Liver (tissue), 9 donors: ENCODE results near the gene ANXA7. TPM values are rescaled to one million over a fixed set of nuclear protein-coding genes. Genes with fewer than 3 reads are reported as not detected.

Experiments used
- DNase-seq: peaks from one replicate; pipeline ENCODE4 v3.0.0-alpha.2; 2017; ENCODE audit warnings: low spot score
- H3K27ac ChIP-seq, 2 donors: one replicate each; pipeline ENCODE4 v1.7.0; 2013; ENCODE audit warnings: inconsistent platforms in 2 of 2, low read length in 2 of 2, control low read depth in 1 of 2, low read depth in 1 of 2, mild to moderate bottlenecking in 1 of 2
- H3K27me3 ChIP-seq, 4 donors: one replicate each; pipeline versions ENCODE4 v1.6.1 to v1.7.0; 2013; ENCODE audit warnings: low read length in 3 of 4, inconsistent platforms in 1 of 4, mild to moderate bottlenecking in 1 of 4, moderate library complexity in 1 of 4; ENCODE audit not compliant: control insufficient read depth in 4 of 4, insufficient read depth in 4 of 4
- H3K36me3 ChIP-seq, 4 donors: one replicate each; pipeline versions ENCODE4 v1.6.1 to v1.7.0; 2013; ENCODE audit warnings: low read length in 3 of 4, mild to moderate bottlenecking in 3 of 4, low read depth in 1 of 4, moderate library complexity in 1 of 4; ENCODE audit not compliant: control insufficient read depth in 4 of 4, insufficient read depth in 3 of 4
- H3K4me1 ChIP-seq, 4 donors: one replicate each; pipeline versions ENCODE4 v1.6.1 to v1.7.0; 2013; ENCODE audit warnings: low read length in 3 of 4, mild to moderate bottlenecking in 3 of 4, moderate library complexity in 1 of 4; ENCODE audit not compliant: control insufficient read depth in 4 of 4, insufficient read depth in 4 of 4
- H3K4me3 ChIP-seq, 3 donors: one replicate each; pipeline versions ENCODE4 v1.6.1 to v1.7.0; 2013; ENCODE audit warnings: low read length in 3 of 3, control low read depth in 1 of 3, low read depth in 1 of 3, mild to moderate bottlenecking in 1 of 3
- H3K9ac ChIP-seq, 2 donors: one replicate each; pipeline ENCODE4 v1.7.0; 2013; ENCODE audit warnings: low read length in 2 of 2, mild to moderate bottlenecking in 2 of 2, moderate library complexity in 2 of 2, control low read depth in 1 of 2, low read depth in 1 of 2
- H3K9me3 ChIP-seq, 4 donors: one replicate each; pipeline versions ENCODE4 v1.6.1 to v1.7.0; 2013; ENCODE audit warnings: low read length in 3 of 4; ENCODE audit not compliant: control insufficient read depth in 4 of 4
- EGR1 ChIP-seq, 2 donors: IDR thresholded peaks; 2 replicates each; pipeline ENCODE4 v1.6.1; 2016 to 2018; ENCODE audit warnings: antibody characterized with exemption in 2 of 2, low read depth in 2 of 2
- FOXA1 ChIP-seq: IDR thresholded peaks from 2 replicates; pipeline ENCODE4 v1.6.1; 2016; ENCODE audit warnings: antibody characterized with exemption
- FOXA2 ChIP-seq: IDR thresholded peaks from 2 replicates; pipeline ENCODE4 v1.6.1; 2016; ENCODE audit warnings: antibody characterized with exemption
- GABPA ChIP-seq, 2 donors: IDR thresholded peaks in 1 of 2; conservative IDR thresholded peaks in 1 of 2; 2 replicates each; pipeline ENCODE4 v1.6.1; 2016; ENCODE audit warnings: antibody characterized with exemption in 2 of 2, mild to moderate bottlenecking in 1 of 2, moderate library complexity in 1 of 2
- HNF4A ChIP-seq, 2 donors: conservative IDR thresholded peaks; 2 replicates each; pipeline ENCODE4 v1.6.1; 2016; ENCODE audit warnings: antibody characterized with exemption in 2 of 2, mild to moderate bottlenecking in 2 of 2
- HNF4G ChIP-seq: IDR thresholded peaks from 2 replicates; pipeline ENCODE4 v1.6.1; 2016; ENCODE audit warnings: antibody characterized with exemption
- JUND ChIP-seq, 2 donors: IDR thresholded peaks; 2 replicates each; pipeline ENCODE4 v1.6.1; 2016; ENCODE audit warnings: antibody characterized with exemption in 2 of 2
- NR2F2 ChIP-seq: IDR thresholded peaks from 2 replicates; pipeline ENCODE4 v1.6.1; 2016; ENCODE audit warnings: antibody characterized with exemption
- RAD21 ChIP-seq, 2 donors: IDR thresholded peaks; 2 replicates each; pipeline ENCODE4 v1.6.1; 2016; ENCODE audit warnings: antibody characterized with exemption in 2 of 2, mild to moderate bottlenecking in 2 of 2
- REST ChIP-seq: IDR thresholded peaks from 2 replicates; pipeline ENCODE4 v1.6.1; 2016; ENCODE audit warnings: antibody characterized with exemption, mild to moderate bottlenecking
- RXRA ChIP-seq, 2 donors: IDR thresholded peaks; 2 replicates each; pipeline ENCODE4 v1.6.1; 2017 to 2018; ENCODE audit warnings: antibody characterized with exemption in 2 of 2, mild to moderate bottlenecking in 1 of 2
- SP1 ChIP-seq: IDR thresholded peaks from 2 replicates; pipeline ENCODE4 v1.6.1; 2018; ENCODE audit warnings: antibody characterized with exemption, mild to moderate bottlenecking
- TAF1 ChIP-seq: conservative IDR thresholded peaks from 2 replicates; pipeline ENCODE4 v1.6.1; 2016; ENCODE audit warnings: antibody characterized with exemption, mild to moderate bottlenecking
- YY1 ChIP-seq: IDR thresholded peaks from 2 replicates; pipeline ENCODE4 v1.6.1; 2016; ENCODE audit warnings: antibody characterized with exemption, mild to moderate bottlenecking
- WGBS: extraction: QIAGEN DNeasy Blood & Tissue Kit; methylation state at CpG from one replicate; pipeline ENCODE4 v1.1.7; 2013; 5-methylcytosine and 5-hydroxymethylcytosine counted together
- polyA plus RNA-seq, 2 donors: library from polyadenylated mRNA; stranded (reverse) in 1 of 2; unstranded in 1 of 2; fragments of 200-250 nt in 1 of 2; fragments of >200 nt in 1 of 2; fragmentation: Nextera tagmentation in 1 of 2; extraction: Ambion mirVana in 1 of 2; gene quantifications; one replicate each; pipeline versions ENCODE4 v1.2.1 to v1.2.3, GENCODE V29; 2013 to 2015
- total RNA-seq, 2 donors: library from RNA; depleted of rRNA; stranded (reverse); fragments of >200 nt; gene quantifications; one replicate each; pipeline ENCODE4 v1.2.3, GENCODE V29; 2014
- TF ChIP-seq, protein P1 (sequence below): IDR thresholded peaks from 2 replicates; pipeline ENCODE4 v1.6.1; 2016; ENCODE audit warnings: antibody characterized with exemption
- TF ChIP-seq, protein P2 (sequence below): fragments of 150-350 bp; IDR thresholded peaks from 2 replicates; pipeline ENCODE4 v1.5.1; 2017; ENCODE audit warnings: improper control_type of control experiment, low read depth, low read length; ENCODE audit not compliant: missing input control
- TF ChIP-seq, protein P3 (sequence below): IDR thresholded peaks from 2 replicates; pipeline ENCODE4 v1.6.1; 2016; ENCODE audit warnings: antibody characterized with exemption
- TF ChIP-seq, protein P4 (sequence below): IDR thresholded peaks from 2 replicates; pipeline ENCODE4 v1.6.1; 2016; ENCODE audit warnings: antibody characterized with exemption
- donor health status: healthy.
- donor health status: healthy.
- donor health status: healthy.
- donor health status: healthy.
- donor health status: healthy.

Gene ANXA7
- total RNA-seq (10 to 100 TPM; 71.6 to 93.0 TPM), polyA plus RNA-seq (10 to 100 TPM; 87.0 to 93.4 TPM)

DNA sequence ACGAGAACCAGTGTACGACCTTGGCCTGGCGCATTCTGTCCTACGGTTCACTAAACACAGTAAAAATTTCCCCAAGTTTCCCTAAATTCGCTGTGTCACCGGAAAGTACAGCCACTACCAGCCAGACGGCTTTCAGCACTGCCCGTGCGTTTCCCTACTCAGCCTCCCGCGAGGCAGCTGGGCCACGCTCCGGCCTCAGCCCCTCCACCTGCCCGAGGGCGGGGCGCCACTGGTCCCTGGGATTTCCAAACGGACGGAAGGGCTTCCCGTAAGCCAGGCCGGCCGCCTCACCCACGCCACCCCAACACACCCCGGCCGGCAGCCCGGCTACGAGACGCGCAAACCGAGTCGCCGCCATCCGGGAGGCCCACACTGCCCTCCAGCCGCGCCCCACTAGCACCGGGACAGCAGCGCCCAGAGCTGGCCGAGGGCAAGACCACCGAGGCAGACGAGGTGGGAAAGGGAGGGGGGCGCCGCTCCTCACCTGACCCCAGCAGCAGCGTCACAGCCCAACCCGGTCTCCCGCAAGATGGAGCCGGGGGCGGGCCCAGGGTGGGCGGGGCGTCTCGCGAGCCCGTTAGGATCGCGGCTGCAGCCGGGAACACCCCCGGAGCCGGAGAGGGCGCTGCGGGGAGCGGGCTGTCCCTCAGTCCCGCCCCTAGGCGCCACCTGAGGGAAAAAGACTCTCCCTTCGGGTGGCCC, at the start of gene ANXA7:
Gene ANXA7, minus strand, starts transcription at position 531 of the 702 bp plus-strand sequence. CDS start 13,202 bp downstream, outside the sequence.
- Histone ChIP-seq H3K9me3 (no peaks in the 10 kb centered on the region), H3K27me3 (no peaks in the 10 kb centered on the region), H3K36me3 (no peaks in the 10 kb centered on the region), H3K4me3 (peak within 1 kb of the TSS; percentile 85 to 92 (median 91)), H3K9ac (peak within 1 kb of the TSS; percentile 65 to 75), H3K27ac (peak within 1 kb of the TSS; percentile 96 to 98), H3K4me1 (peaks cover 9 to 20% (median 13%) of the 10 kb centered on the region in 4 donors)
- TF ChIP-seq FOXA1, result no peak
- no peak for TF ChIP-seq RXRA (IDR thresholded peaks at IDR 0.05)
- peak in 1 of 2 donors; percentile 54 for TF ChIP-seq EGR1 (IDR thresholded peaks at IDR 0.05; ENCODE audit: low read depth in 2 of 2)
- TF ChIP-seq SP1, result no peak
- TF ChIP-seq NR2F2, result no peak
- TF ChIP-seq RAD21 (IDR thresholded peaks at IDR 0.05), result no peak
- TF ChIP-seq GABPA (IDR thresholded peaks at IDR 0.05 in 1 of 2, conservative IDR thresholded peaks at IDR 0.05 in 1 of 2), result no peak
- TF ChIP-seq HNF4G, result no peak
- no peak for TF ChIP-seq TAF1
- TF ChIP-seq, protein P1, sequence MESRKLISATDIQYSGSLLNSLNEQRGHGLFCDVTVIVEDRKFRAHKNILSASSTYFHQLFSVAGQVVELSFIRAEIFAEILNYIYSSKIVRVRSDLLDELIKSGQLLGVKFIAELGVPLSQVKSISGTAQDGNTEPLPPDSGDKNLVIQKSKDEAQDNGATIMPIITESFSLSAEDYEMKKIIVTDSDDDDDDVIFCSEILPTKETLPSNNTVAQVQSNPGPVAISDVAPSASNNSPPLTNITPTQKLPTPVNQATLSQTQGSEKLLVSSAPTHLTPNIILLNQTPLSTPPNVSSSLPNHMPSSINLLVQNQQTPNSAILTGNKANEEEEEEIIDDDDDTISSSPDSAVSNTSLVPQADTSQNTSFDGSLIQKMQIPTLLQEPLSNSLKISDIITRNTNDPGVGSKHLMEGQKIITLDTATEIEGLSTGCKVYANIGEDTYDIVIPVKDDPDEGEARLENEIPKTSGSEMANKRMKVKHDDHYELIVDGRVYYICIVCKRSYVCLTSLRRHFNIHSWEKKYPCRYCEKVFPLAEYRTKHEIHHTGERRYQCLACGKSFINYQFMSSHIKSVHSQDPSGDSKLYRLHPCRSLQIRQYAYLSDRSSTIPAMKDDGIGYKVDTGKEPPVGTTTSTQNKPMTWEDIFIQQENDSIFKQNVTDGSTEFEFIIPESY, result peak; percentile 92
- TF ChIP-seq, protein P2, sequence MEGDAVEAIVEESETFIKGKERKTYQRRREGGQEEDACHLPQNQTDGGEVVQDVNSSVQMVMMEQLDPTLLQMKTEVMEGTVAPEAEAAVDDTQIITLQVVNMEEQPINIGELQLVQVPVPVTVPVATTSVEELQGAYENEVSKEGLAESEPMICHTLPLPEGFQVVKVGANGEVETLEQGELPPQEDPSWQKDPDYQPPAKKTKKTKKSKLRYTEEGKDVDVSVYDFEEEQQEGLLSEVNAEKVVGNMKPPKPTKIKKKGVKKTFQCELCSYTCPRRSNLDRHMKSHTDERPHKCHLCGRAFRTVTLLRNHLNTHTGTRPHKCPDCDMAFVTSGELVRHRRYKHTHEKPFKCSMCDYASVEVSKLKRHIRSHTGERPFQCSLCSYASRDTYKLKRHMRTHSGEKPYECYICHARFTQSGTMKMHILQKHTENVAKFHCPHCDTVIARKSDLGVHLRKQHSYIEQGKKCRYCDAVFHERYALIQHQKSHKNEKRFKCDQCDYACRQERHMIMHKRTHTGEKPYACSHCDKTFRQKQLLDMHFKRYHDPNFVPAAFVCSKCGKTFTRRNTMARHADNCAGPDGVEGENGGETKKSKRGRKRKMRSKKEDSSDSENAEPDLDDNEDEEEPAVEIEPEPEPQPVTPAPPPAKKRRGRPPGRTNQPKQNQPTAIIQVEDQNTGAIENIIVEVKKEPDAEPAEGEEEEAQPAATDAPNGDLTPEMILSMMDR, result peak; percentile 24
- TF ChIP-seq YY1, result peak; percentile 86
- TF ChIP-seq, protein P3, sequence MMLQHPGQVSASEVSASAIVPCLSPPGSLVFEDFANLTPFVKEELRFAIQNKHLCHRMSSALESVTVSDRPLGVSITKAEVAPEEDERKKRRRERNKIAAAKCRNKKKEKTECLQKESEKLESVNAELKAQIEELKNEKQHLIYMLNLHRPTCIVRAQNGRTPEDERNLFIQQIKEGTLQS, result no peak
- no peak for TF ChIP-seq JUND (IDR thresholded peaks at IDR 0.05)
- TF ChIP-seq, protein P4, sequence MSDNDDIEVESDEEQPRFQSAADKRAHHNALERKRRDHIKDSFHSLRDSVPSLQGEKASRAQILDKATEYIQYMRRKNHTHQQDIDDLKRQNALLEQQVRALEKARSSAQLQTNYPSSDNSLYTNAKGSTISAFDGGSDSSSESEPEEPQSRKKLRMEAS, result no peak
- TF ChIP-seq FOXA2, result no peak
- no peak for TF ChIP-seq HNF4A (conservative IDR thresholded peaks at IDR 0.05)
- peak; percentile 73 for TF ChIP-seq REST
- WGBS, result under 1% methylated on average over 62 of the region's 62 CpGs
- peak; percentile 97 for DNase-seq
